ENCODE measurements around the gene NACC2.

DNA sequence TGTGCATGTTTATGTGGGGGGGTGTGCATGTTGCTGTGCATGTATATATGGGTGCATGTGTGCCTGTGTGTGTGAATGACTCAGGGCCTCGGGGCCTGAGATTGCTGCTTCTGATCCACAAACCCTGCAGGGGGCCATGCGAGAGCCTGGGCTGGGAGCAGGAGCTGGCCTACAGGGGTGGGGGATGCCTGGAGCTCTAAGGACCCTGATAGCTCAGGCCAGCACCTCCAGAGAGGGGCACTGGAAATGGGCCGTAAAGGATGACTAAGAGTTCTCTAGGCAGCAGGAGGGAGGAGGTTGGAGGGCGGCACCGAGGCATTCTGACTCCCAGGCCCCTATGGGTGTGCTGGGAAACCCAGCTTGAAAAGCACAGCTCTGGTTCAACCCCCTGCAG, 127.0 kb downstream of the NACC2 start:
- TF ChIP-seq ZNF239 (tag by site-specific recombination; IDR thresholded peaks at IDR 0.05) = no peak
- no peak for TF ChIP-seq ZNF549 (tag by site-specific recombination; IDR thresholded peaks at IDR 0.05)
- no peak for TF ChIP-seq ZNF600 (tag by site-specific recombination; IDR thresholded peaks at IDR 0.05)
- no peak for TF ChIP-seq ZBTB17 (tag by site-specific recombination; IDR thresholded peaks at IDR 0.05)
- TF ChIP-seq, protein P1, sequence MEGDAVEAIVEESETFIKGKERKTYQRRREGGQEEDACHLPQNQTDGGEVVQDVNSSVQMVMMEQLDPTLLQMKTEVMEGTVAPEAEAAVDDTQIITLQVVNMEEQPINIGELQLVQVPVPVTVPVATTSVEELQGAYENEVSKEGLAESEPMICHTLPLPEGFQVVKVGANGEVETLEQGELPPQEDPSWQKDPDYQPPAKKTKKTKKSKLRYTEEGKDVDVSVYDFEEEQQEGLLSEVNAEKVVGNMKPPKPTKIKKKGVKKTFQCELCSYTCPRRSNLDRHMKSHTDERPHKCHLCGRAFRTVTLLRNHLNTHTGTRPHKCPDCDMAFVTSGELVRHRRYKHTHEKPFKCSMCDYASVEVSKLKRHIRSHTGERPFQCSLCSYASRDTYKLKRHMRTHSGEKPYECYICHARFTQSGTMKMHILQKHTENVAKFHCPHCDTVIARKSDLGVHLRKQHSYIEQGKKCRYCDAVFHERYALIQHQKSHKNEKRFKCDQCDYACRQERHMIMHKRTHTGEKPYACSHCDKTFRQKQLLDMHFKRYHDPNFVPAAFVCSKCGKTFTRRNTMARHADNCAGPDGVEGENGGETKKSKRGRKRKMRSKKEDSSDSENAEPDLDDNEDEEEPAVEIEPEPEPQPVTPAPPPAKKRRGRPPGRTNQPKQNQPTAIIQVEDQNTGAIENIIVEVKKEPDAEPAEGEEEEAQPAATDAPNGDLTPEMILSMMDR (tag by site-specific recombination; IDR thresholded peaks at IDR 0.05) = no peak
- no peak for TF ChIP-seq ZBTB20 (tag by site-specific recombination; IDR thresholded peaks at IDR 0.05)
- TF ChIP-seq KLF1 (tag by site-specific recombination; IDR thresholded peaks at IDR 0.05) = no peak
- TF ChIP-seq, protein P2, sequence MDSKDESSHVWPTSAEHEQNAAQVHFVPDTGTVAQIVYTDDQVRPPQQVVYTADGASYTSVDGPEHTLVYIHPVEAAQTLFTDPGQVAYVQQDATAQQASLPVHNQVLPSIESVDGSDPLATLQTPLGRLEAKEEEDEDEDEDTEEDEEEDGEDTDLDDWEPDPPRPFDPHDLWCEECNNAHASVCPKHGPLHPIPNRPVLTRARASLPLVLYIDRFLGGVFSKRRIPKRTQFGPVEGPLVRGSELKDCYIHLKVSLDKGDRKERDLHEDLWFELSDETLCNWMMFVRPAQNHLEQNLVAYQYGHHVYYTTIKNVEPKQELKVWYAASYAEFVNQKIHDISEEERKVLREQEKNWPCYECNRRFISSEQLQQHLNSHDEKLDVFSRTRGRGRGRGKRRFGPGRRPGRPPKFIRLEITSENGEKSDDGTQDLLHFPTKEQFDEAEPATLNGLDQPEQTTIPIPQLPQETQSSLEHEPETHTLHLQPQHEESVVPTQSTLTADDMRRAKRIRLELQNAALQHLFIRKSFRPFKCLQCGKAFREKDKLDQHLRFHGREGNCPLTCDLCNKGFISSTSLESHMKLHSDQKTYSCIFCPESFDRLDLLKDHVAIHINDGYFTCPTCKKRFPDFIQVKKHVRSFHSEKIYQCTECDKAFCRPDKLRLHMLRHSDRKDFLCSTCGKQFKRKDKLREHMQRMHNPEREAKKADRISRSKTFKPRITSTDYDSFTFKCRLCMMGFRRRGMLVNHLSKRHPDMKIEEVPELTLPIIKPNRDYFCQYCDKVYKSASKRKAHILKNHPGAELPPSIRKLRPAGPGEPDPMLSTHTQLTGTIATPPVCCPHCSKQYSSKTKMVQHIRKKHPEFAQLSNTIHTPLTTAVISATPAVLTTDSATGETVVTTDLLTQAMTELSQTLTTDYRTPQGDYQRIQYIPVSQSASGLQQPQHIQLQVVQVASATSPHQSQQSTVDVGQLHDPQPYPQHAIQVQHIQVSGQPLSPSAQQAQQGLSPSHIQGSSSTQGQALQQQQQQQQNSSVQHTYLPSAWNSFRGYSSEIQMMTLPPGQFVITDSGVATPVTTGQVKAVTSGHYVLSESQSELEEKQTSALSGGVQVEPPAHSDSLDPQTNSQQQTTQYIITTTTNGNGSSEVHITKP (tag by site-specific recombination; IDR thresholded peaks at IDR 0.05) = no peak
- TF ChIP-seq ZNF571 (tag by site-specific recombination; IDR thresholded peaks at IDR 0.05) = no peak

Measured in HEK293 (cell line).